ENCODE data around the gene GPR108. TPM values are rescaled to one million over a fixed set of nuclear protein-coding genes. Genes with fewer than 3 reads are reported as not detected.

GPR108 gene
- polyA plus RNA-seq, 3 donors: 90.9 to 147 (median 129) TPM

DNA sequence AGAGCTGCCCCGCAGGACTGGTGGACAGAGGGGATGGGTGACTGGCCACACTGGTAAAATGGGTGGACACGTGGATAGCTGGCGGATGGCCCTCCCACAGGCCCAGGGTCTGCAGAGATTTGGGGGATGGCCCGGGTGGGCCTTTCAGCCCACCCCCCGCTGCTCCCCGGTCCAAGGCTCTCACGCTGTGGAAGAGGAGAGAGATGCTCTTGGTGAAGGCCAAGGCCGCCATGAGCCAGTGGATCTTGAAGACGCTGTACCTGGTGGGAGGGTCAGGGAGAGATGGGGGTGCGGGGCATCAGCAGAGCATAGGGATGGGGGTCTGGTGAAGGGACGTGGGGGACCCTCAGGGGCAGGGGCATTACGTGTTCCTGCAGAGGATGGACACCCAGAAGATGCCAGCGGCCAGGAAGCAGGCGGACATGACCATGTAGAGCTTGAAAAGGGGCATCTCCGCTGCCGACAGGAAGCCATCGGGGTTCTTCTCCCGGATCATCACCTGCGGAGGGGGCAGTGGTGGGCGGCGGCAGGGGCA, 4.5 kb downstream of the GPR108 start:
- TF ChIP-seq, protein P1, sequence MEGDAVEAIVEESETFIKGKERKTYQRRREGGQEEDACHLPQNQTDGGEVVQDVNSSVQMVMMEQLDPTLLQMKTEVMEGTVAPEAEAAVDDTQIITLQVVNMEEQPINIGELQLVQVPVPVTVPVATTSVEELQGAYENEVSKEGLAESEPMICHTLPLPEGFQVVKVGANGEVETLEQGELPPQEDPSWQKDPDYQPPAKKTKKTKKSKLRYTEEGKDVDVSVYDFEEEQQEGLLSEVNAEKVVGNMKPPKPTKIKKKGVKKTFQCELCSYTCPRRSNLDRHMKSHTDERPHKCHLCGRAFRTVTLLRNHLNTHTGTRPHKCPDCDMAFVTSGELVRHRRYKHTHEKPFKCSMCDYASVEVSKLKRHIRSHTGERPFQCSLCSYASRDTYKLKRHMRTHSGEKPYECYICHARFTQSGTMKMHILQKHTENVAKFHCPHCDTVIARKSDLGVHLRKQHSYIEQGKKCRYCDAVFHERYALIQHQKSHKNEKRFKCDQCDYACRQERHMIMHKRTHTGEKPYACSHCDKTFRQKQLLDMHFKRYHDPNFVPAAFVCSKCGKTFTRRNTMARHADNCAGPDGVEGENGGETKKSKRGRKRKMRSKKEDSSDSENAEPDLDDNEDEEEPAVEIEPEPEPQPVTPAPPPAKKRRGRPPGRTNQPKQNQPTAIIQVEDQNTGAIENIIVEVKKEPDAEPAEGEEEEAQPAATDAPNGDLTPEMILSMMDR (IDR thresholded peaks at IDR 0.05): no peak
- H3K4me1 Mint-ChIP-seq: peaks cover 36% of the 10 kb centered on the region
- no peak overlapping the region for H3K4me3 ChIP-seq (replicated peaks in 1 of 3; ENCODE audit: low read depth in 2 of 3, low read length in 3 of 3)
- no peak overlapping the region for H3K9ac ChIP-seq (ENCODE audit: insufficient read depth, low read length, poor library complexity, severe bottlenecking)
- intact Hi-C loops (cut with micrococcal nuclease): no loop called here
- DNase-seq: no peak
- H2AFZ ChIP-seq (ENCODE audit: insufficient read depth, low read depth, low read length, poor library complexity, severe bottlenecking): no peak overlapping the region
- H4K20me1 ChIP-seq (ENCODE audit: insufficient read depth, low read length): peaks cover 11% of the 10 kb centered on the region
- 94% methylated on average over 21 of the region's 21 CpGs for WGBS (ENCODE audit: insufficient coverage)
- peaks cover 14% of the 10 kb centered on the region for H3K79me2 ChIP-seq (ENCODE audit: insufficient read depth, low read length)
- H3K4me1 ChIP-seq (ENCODE audit: control insufficient read depth in 1 of 2, insufficient read depth in 2 of 2, low read length in 2 of 2): peaks cover 41 to 46% of the 10 kb centered on the region in 2 donors
- no peak overlapping the region for H3K4me2 ChIP-seq (replicated peaks; ENCODE audit: extremely low read depth, low read length, poor library complexity, severe bottlenecking)
- H3K4me3 Mint-ChIP-seq: no peak overlapping the region
- H3K27me3 ChIP-seq (ENCODE audit: control insufficient read depth in 2 of 2, insufficient read depth in 2 of 2, low read length in 2 of 2): no peaks in the 10 kb centered on the region
- H3K36me3 Mint-ChIP-seq: peaks cover 37 to 59% of the 10 kb centered on the region in 2 donors
- peaks cover 29 to 45% of the 10 kb centered on the region in 2 donors for H3K36me3 ChIP-seq (replicated peaks in 1 of 2; ENCODE audit: control insufficient read depth in 1 of 2, insufficient read depth in 2 of 2, low read length in 2 of 2)
- H3K27ac ChIP-seq (ENCODE audit: low read depth in 1 of 2, low read length in 2 of 2): no peak overlapping the region
- H3K27ac Mint-ChIP-seq: no peak overlapping the region
- H3K9me3 Mint-ChIP-seq: peaks cover 0 to 3% (median 0%) of the 10 kb centered on the region in 7 donors
- H3K27me3 Mint-ChIP-seq (ENCODE audit: low read depth in 3 of 3): peaks cover 0 to 2% (median 0%) of the 10 kb centered on the region in 3 donors
- no peaks in the 10 kb centered on the region for H3K9me3 ChIP-seq (replicated peaks in 1 of 2; ENCODE audit: control insufficient read depth in 1 of 2, insufficient read depth in 1 of 2, low read length in 2 of 2)

DNA sequence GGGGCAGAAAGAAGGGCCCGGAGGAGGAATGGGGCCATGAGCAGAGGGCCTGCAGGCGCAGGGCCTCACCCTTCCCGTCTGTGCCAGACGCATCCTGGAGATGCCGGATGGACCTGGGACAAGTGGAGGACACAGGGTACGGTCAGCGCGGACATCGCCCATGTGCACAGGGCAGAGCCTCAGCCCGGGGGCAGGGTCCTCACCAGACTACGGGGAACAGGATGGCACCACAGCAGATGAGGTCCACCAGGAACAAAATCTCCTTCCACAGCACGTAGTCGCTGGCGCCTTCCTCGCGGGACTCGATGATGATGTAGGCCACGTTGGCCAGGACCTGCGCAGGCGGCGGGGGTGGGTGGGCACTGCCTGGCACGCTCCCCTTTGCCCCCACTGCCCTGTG, 5.6 kb downstream of the GPR108 start:
- no peak overlapping the region for H3K4me2 ChIP-seq (replicated peaks; ENCODE audit: extremely low read depth, low read length, poor library complexity, severe bottlenecking)
- H3K9me3 ChIP-seq (replicated peaks in 1 of 2; ENCODE audit: control insufficient read depth in 1 of 2, insufficient read depth in 1 of 2, low read length in 2 of 2): no peaks in the 10 kb centered on the region
- peaks cover 42 to 49% of the 10 kb centered on the region in 2 donors for H3K4me1 ChIP-seq (ENCODE audit: control insufficient read depth in 1 of 2, insufficient read depth in 2 of 2, low read length in 2 of 2)
- peaks cover 11% of the 10 kb centered on the region for H4K20me1 ChIP-seq (ENCODE audit: insufficient read depth, low read length)
- Mint-ChIP-seq H3K4me1 (peaks cover 39% of the 10 kb centered on the region), H3K27ac (no peak overlapping the region), H3K4me3 (no peak overlapping the region), H3K27me3 (ENCODE audit: low read depth in 3 of 3) (peaks cover 0 to 2% (median 0%) of the 10 kb centered on the region in 3 donors), H3K36me3 (peaks cover 37 to 59% of the 10 kb centered on the region in 2 donors), H3K9me3 (peaks cover 0 to 3% (median 0%) of the 10 kb centered on the region in 7 donors)
- H3K27ac ChIP-seq (ENCODE audit: low read depth in 1 of 2, low read length in 2 of 2): no peak overlapping the region
- no peaks in the 10 kb centered on the region for H3K27me3 ChIP-seq (ENCODE audit: control insufficient read depth in 2 of 2, insufficient read depth in 2 of 2, low read length in 2 of 2)
- TF ChIP-seq, protein P1 (IDR thresholded peaks at IDR 0.05): no peak
- H3K4me3 ChIP-seq (replicated peaks in 1 of 3; ENCODE audit: low read depth in 2 of 3, low read length in 3 of 3): no peak overlapping the region
- H3K79me2 ChIP-seq (ENCODE audit: insufficient read depth, low read length): peaks cover 10% of the 10 kb centered on the region
- H2AFZ ChIP-seq (ENCODE audit: insufficient read depth, low read depth, low read length, poor library complexity, severe bottlenecking): no peak overlapping the region
- H3K36me3 ChIP-seq (replicated peaks in 1 of 2; ENCODE audit: control insufficient read depth in 1 of 2, insufficient read depth in 2 of 2, low read length in 2 of 2): peaks cover 29 to 45% of the 10 kb centered on the region in 2 donors
- no peak overlapping the region for H3K9ac ChIP-seq (ENCODE audit: insufficient read depth, low read length, poor library complexity, severe bottlenecking)
- WGBS (ENCODE audit: insufficient coverage): 96% methylated on average over 18 of the region's 22 CpGs
- intact Hi-C loops (cut with micrococcal nuclease): no loop called here
- no peak for DNase-seq

Data from CD14-positive monocyte (primary cell).